ENCODE data around the gene TAC4. TPM values are rescaled to one million over a fixed set of nuclear protein-coding genes. Genes with fewer than 3 reads are reported as not detected.

Gene TAC4
- total and polyA plus RNA-seq, 2 donors (not counting 1 experiment from before 2014, with no cell fraction given), result not detected

GRCh38 chr17:49873466-49873865 lies 25.6 kb upstream of the TAC4 start:
- H3K9me3 ChIP-seq (ENCODE audit: control extremely low read depth in 1 of 3, control insufficient read depth in 2 of 3, insufficient read depth in 1 of 3, low read length in 2 of 3), result no peaks in the 10 kb centered on the region
- no peak overlapping the region for H3K27ac ChIP-seq (ENCODE audit: low read length in 2 of 2)
- WGBS (ENCODE audit: insufficient coverage), result 90% methylated on average over 3 of the region's 6 CpGs
- no peak overlapping the region for H3K4me2 ChIP-seq (replicated peaks; ENCODE audit: low read depth, low read length, poor library complexity, severe bottlenecking)
- no peaks in the 10 kb centered on the region for H3K79me2 ChIP-seq (ENCODE audit: control insufficient read depth, insufficient read depth, low read length)
- H3K27me3 ChIP-seq (replicated peaks in 1 of 4; ENCODE audit: control extremely low read depth in 1 of 4, control insufficient read depth in 3 of 4, insufficient read depth in 4 of 4, low read length in 3 of 4), result peaks cover 0 to 21% (median 1%) of the 10 kb centered on the region in 4 experiments
- no peaks in the 10 kb centered on the region for H4K20me1 ChIP-seq (ENCODE audit: control insufficient read depth, insufficient read depth, low read length, poor library complexity, severe bottlenecking)
- no peaks in the 10 kb centered on the region for H3K36me3 ChIP-seq (replicated peaks in 1 of 2; ENCODE audit: control extremely low read depth in 1 of 2, control insufficient read depth in 1 of 2, extremely low read depth in 1 of 2, insufficient read depth in 2 of 2, low read length in 1 of 2)
- H3K9ac ChIP-seq (ENCODE audit: low read length), result no peak overlapping the region
- ChIA-PET POLR2A (no interaction called here), CTCF (interaction anchor here (1.5 to 1.9 kb wide), 2 partner anchors 123 to 178 kb away, joined by 3 to 7 read pairs; no protein-coding TSS in a partner anchor)
- TF ChIP-seq EZH2 (IDR thresholded peaks at IDR 0.05; ENCODE audit: borderline replicate concordance, insufficient read depth, low read depth, low read length, poor library complexity, severe bottlenecking), result no peak
- TF ChIP-seq, protein P1, sequence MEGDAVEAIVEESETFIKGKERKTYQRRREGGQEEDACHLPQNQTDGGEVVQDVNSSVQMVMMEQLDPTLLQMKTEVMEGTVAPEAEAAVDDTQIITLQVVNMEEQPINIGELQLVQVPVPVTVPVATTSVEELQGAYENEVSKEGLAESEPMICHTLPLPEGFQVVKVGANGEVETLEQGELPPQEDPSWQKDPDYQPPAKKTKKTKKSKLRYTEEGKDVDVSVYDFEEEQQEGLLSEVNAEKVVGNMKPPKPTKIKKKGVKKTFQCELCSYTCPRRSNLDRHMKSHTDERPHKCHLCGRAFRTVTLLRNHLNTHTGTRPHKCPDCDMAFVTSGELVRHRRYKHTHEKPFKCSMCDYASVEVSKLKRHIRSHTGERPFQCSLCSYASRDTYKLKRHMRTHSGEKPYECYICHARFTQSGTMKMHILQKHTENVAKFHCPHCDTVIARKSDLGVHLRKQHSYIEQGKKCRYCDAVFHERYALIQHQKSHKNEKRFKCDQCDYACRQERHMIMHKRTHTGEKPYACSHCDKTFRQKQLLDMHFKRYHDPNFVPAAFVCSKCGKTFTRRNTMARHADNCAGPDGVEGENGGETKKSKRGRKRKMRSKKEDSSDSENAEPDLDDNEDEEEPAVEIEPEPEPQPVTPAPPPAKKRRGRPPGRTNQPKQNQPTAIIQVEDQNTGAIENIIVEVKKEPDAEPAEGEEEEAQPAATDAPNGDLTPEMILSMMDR (IDR thresholded peaks at IDR 0.05), result no peak
- Mint-ChIP-seq H3K9me3 (ENCODE audit: insufficient read depth) (no peaks in the 10 kb centered on the region), H3K27ac (no peak overlapping the region), H3K27me3 (peaks cover 40% of the 10 kb centered on the region), H3K4me1 (no peaks in the 10 kb centered on the region), H3K4me3 (no peak overlapping the region)
- H3K4me3 ChIP-seq (ENCODE audit: control extremely low read depth in 1 of 5, extremely low read depth in 1 of 5, insufficient read depth in 1 of 5, low read depth in 2 of 5, low read length in 4 of 5), result no peak overlapping the region
- intact Hi-C loops (cut with micrococcal nuclease), result no loop called here
- no peak overlapping the region for H2AFZ ChIP-seq (ENCODE audit: insufficient read depth, low read depth, low read length, poor library complexity, severe bottlenecking)
- ATAC-seq (ENCODE audit: low read depth), result no peak
- DNase-seq, result no peak
- peaks cover 0 to 3% of the 10 kb centered on the region in 2 donors for H3K4me1 ChIP-seq (ENCODE audit: control insufficient read depth in 2 of 2, insufficient read depth in 2 of 2, low read length in 2 of 2)

DNA sequence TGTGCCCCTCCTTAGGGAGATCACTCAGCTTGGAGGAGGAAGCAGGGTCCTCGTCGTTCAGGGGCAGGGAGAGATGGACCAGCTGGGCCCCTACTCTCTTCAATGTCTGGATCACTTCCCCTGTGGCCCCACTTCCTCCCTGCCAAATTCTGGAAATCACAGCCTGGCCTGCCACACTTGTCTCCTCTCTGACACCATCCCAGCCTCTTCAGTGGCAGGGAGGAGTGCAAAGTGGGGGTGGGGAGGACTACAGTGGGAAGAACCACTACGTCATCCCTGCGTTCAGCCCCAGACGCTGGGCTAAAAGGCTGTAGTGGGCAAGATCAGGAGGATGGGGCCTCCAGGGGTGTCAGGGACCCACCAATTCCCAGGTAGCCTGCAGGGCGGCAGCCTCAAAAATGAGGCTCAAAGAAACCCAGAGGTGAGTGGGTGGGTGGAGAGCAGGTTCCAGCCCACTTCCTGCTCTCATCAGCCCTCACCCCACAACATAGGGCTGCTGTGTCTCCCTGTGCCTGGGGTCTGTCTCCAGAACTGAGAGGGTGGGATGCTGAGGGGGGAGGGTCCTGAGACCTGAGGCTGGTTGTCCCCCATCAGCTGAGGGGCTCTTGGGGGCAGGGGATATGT lies 25.0 kb upstream of the TAC4 start:
- no peak overlapping the region for H3K27ac Mint-ChIP-seq
- TF ChIP-seq, protein P1 (IDR thresholded peaks at IDR 0.05), result no peak
- no peak for TF ChIP-seq EZH2 (IDR thresholded peaks at IDR 0.05; ENCODE audit: borderline replicate concordance, insufficient read depth, low read depth, low read length, poor library complexity, severe bottlenecking)
- no peak for DNase-seq
- Histone ChIP-seq H3K36me3 (replicated peaks in 1 of 2; ENCODE audit: control extremely low read depth in 1 of 2, control insufficient read depth in 1 of 2, extremely low read depth in 1 of 2, insufficient read depth in 2 of 2, low read length in 1 of 2) (no peaks in the 10 kb centered on the region), H2AFZ (ENCODE audit: insufficient read depth, low read depth, low read length, poor library complexity, severe bottlenecking) (no peak overlapping the region), H3K4me2 (replicated peaks; ENCODE audit: low read depth, low read length, poor library complexity, severe bottlenecking) (no peak overlapping the region), H3K4me1 (ENCODE audit: control insufficient read depth in 2 of 2, insufficient read depth in 2 of 2, low read length in 2 of 2) (peaks cover 0 to 3% of the 10 kb centered on the region in 2 donors), H3K27ac (ENCODE audit: low read length in 2 of 2) (no peak overlapping the region), H3K9me3 (ENCODE audit: control extremely low read depth in 1 of 3, control insufficient read depth in 2 of 3, insufficient read depth in 1 of 3, low read length in 2 of 3) (no peaks in the 10 kb centered on the region), H3K27me3 (replicated peaks in 1 of 4; ENCODE audit: control extremely low read depth in 1 of 4, control insufficient read depth in 3 of 4, insufficient read depth in 4 of 4, low read length in 3 of 4) (peaks cover 0 to 16% (median 1%) of the 10 kb centered on the region in 4 experiments), H4K20me1 (ENCODE audit: control insufficient read depth, insufficient read depth, low read length, poor library complexity, severe bottlenecking) (no peaks in the 10 kb centered on the region), H3K79me2 (ENCODE audit: control insufficient read depth, insufficient read depth, low read length) (no peaks in the 10 kb centered on the region), H3K9ac (ENCODE audit: low read length) (no peak overlapping the region), H3K4me3 (ENCODE audit: control extremely low read depth in 1 of 5, extremely low read depth in 1 of 5, insufficient read depth in 1 of 5, low read depth in 2 of 5, low read length in 4 of 5) (no peak overlapping the region)
- ChIA-PET CTCF (interaction anchor here (1.1 to 1.5 kb wide), 3 partner anchors 12 to 179 kb away, joined by 3 to 4 read pairs (median 3); no protein-coding TSS in a partner anchor), POLR2A (no interaction called here)
- H3K4me3 Mint-ChIP-seq, result no peak overlapping the region
- no peaks in the 10 kb centered on the region for H3K4me1 Mint-ChIP-seq
- intact Hi-C loops (cut with micrococcal nuclease), result no loop called here
- no peak for ATAC-seq (ENCODE audit: low read depth)
- peaks cover 40% of the 10 kb centered on the region for H3K27me3 Mint-ChIP-seq
- WGBS (ENCODE audit: insufficient coverage), result 88% methylated on average over 3 of the region's 6 CpGs
- no peaks in the 10 kb centered on the region for H3K9me3 Mint-ChIP-seq (ENCODE audit: insufficient read depth)

Measured in B cell (primary cell).